GM12875 (cell line): ENCODE data around the gene KIRREL1.
A peak's percentile ranks its signal among the peaks of the same experiment; 100 is the strongest.

Source experiments
- H3K4me3 ChIP-seq: one replicate; pipeline ENCODE4 v1.5.1; 2011; ENCODE audit warnings: low read depth, low read length, control low read depth
- TF ChIP-seq, protein P1 (sequence below): IDR thresholded peaks from 2 replicates; pipeline ENCODE4 v1.5.1; 2011; ENCODE audit warnings: low read depth, mild to moderate bottlenecking, control low read depth, inconsistent platforms, low read length, moderate library complexity, borderline replicate concordance; ENCODE audit not compliant: insufficient read depth

The KIRREL1 gene

DNA sequence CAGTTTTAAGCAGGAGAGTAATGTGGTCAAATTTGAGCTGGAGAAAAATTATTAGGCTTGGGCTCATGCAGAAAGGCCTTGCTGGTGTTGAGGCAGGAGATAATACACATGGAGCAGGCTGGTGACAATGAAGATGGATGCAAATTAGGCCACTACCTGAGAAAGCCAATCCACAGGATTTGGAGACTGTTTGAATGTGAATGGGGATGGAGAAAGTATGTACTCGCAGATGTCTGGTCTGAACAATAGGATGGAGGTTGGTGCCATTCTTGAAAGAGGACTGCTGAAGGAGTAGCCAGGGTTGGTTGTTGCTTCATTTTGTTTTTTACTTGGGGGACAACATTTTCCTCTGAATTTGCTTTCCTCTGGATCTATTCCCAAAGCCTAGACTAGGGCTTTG is 8.0 kb upstream of the KIRREL1 start:
- TF ChIP-seq, protein P1, sequence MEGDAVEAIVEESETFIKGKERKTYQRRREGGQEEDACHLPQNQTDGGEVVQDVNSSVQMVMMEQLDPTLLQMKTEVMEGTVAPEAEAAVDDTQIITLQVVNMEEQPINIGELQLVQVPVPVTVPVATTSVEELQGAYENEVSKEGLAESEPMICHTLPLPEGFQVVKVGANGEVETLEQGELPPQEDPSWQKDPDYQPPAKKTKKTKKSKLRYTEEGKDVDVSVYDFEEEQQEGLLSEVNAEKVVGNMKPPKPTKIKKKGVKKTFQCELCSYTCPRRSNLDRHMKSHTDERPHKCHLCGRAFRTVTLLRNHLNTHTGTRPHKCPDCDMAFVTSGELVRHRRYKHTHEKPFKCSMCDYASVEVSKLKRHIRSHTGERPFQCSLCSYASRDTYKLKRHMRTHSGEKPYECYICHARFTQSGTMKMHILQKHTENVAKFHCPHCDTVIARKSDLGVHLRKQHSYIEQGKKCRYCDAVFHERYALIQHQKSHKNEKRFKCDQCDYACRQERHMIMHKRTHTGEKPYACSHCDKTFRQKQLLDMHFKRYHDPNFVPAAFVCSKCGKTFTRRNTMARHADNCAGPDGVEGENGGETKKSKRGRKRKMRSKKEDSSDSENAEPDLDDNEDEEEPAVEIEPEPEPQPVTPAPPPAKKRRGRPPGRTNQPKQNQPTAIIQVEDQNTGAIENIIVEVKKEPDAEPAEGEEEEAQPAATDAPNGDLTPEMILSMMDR = no peak
- no peak overlapping the region for H3K4me3 ChIP-seq

DNA sequence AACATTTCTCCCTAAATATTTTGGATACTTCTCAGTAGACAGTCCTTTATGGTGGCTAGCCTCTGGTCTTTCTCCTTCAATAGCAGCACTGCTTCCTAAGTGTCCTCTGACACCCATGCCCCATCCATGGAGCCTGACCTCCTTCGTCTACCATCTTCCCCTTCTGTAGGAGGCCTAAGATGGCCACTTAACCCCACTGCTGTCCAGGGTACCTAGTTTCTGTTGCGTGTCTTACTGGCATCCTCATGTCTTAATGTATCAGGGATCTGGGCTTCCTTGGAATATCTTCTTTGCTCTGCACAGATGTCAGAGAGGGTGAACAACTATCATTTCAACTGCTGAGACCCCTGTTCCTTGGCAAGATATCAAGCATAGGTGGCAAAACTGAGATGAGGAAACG is 5.4 kb upstream of the KIRREL1 start:
- TF ChIP-seq, protein P1 = no peak
- H3K4me3 ChIP-seq = no peak overlapping the region

DNA sequence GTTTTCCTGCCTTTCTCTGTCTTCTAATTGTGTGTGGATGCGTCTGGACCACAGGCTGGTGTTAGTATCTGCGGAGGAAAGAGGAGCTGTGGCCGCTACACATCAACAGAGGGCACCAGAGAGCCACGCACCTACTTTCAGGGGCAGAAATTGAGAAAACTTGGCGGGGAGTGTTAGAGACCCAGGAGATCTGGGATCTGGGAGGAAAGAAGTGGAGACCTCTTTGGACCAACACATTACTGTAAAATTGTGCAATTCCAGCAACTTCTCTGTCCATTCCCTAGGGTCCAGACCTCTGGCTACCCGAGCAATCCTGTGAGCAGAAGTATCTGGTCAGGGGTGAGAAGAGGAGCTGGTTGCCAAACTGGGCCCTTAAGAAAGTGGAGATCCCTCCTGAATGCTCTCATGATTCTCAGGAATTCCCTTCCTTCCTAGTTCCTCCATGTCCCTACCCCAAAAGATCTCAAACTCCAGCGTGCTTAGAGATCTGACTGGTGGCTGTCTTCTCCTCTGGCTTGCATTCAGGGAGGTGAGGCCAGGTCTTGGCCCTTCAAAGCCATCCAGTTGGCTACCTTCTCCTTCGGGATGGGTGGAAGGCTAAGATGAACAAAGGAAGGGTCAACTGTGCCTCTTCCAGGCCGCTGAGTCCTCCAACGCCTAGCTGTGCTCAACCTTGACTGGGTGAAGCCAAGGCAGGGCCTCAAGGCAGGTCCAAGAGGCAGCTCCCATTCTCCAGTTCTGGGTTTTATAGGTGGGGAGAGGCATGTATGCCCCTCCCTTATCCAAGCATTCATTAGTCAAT is 1.2 kb upstream of the KIRREL1 start:
- TF ChIP-seq, protein P1 = peak; percentile 86
- H3K4me3 ChIP-seq = no peak overlapping the region

DNA sequence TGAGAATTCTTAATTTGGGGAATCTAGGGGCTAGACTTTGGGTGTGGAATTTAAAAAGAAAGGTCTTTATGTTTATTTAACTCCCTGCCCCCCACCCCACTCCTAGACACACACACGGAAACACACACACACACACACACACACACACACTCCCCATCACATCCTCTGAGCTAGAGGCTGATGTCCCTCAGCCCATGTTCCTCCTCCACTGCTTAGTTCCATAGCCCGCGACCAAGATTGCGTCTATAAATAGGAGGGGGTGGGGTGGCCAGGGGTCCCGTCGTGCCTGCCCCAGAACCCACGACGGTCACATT is 655 bp upstream of the KIRREL1 start:
- H3K4me3 ChIP-seq = no peak overlapping the region
- TF ChIP-seq, protein P1 = no peak

DNA sequence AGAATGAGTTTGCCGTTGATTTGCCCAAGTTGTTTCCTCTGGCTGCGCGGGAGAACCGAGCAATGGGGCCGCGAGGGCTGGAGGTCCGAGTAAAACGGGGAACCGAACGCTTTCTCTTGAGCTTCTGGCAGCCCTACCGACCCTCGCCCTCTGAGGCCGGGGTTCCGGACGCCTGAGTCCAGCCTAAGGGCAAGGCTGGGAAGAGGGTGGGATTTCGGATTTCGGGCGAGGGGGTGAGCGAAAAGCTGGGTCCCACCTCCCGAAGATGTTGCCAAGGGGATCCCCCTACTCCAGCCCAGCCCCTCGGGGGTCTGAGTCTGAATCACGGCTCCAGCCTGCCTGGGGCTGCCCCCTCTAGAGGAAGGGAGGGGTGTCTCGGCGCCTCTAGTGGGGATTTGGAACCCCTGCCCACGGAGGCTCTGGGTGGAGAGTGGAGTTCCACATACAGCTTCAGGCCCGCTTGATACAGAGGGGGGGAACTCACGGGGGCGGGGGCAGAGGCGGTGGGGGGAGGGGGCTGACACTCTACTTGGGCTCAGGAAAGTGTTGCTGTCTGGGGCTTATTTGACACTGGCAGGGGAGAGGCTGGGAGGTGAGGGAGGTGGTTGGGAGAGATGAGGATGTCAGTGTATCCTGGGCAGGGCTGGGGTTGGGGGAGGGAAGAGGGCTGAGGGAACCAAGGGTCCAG is 617 bp downstream of the KIRREL1 start:
- TF ChIP-seq, protein P1 = no peak

DNA sequence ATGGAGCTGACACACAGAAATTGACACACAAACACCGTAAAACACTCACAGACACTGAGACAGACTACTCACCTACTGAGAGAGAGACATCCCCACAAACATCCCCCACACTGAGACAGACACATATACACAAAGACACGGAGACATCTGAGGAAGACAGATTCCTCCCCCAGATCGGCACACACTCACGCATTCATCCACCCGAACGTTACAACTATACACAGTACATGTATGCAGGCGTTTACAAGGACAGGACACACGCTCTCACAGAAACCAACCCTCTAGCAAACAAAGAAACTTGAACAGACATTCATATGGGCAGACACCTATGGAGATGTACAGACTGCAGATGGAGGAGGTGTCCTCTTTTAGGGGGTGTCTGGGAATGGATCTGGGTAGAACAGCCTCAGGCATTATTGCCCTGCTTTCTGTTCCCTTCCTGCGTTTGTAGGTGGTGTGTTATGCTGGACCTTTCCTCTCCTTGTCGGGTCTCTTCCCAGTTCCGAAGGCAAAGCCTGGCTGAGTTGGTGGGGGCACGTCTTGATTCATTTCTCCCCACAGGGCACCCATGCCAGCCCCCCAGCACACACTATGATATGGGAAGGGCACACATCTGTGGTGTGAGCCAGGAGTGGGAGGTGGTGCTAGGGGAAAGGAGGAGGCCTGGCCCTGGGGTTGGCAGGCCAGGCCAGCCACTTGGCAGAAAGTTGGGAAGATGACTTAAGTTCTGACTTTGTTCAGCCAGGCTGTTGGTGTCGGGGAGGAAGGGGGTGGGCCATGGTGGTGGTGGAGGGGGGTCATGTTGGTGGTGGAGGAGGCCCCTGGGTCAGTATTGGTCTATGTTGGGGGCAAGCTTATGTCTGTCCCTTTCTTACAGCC is 1.5 kb downstream of the KIRREL1 start:
- TF ChIP-seq, protein P1 = no peak
- H3K4me3 ChIP-seq = no peak overlapping the region

More for the DNA sequence above, 617 bp downstream of the KIRREL1 start:
- H3K4me3 ChIP-seq = no peak overlapping the region
